Psoas muscle (tissue), 8 donors: ENCODE data around the gene ADIG. TPM values are rescaled to one million over a fixed set of nuclear protein-coding genes. Genes with fewer than 3 reads are reported as not detected.

Experiments used
- ATAC-seq, 4 donors: fragments of 200-7000 bp; cut with Tn5 transposase; one replicate each; pipeline ENCODE4 v1.9.1; 2020; ENCODE audit warnings: moderate library complexity in 3 of 4, mild to moderate bottlenecking in 2 of 4
- DNase-seq, 2 donors: peaks; one replicate each; pipeline ENCODE4 v3.0.0-alpha.2; 2020
- H3K27ac ChIP-seq: fragments of 200-600 bp; one replicate; pipeline ENCODE4 v1.8.0; 2022
- H3K27me3 ChIP-seq, 3 donors: fragments of 200-600 bp in 1 of 3; one replicate each; pipeline versions ENCODE4 v1.6.1 to v1.8.0; 2013 to 2022; ENCODE audit warnings: low read length in 2 of 3, mild to moderate bottlenecking in 2 of 3, moderate library complexity in 1 of 3; ENCODE audit not compliant: insufficient read depth in 3 of 3
- H3K36me3 ChIP-seq, 2 donors: fragments of 200-600 bp in 1 of 2; one replicate each; pipeline versions ENCODE4 v1.6.1 to v1.8.0; 2013 to 2022; ENCODE audit warnings: low read depth in 1 of 2, mild to moderate bottlenecking in 1 of 2, moderate library complexity in 1 of 2; ENCODE audit not compliant: insufficient read depth in 1 of 2
- H3K4me1 ChIP-seq: fragments of 200-600 bp; one replicate; pipeline ENCODE4 v1.8.0; 2022
- H3K4me3 ChIP-seq: fragments of 200-600 bp; one replicate; pipeline ENCODE4 v1.8.0; 2022; ENCODE audit warnings: mild to moderate bottlenecking
- H3K9me3 ChIP-seq: fragments of 200-600 bp; one replicate; pipeline ENCODE4 v1.8.0; 2022
- WGBS, 3 donors: extraction: QIAGEN DNeasy Blood & Tissue Kit; methylation state at CpG; one replicate each; pipeline versions ENCODE4 v1.1.6 to v1.1.7; 2013; 5-methylcytosine and 5-hydroxymethylcytosine counted together
- intact Hi-C, 2 donors: fragments of 100-400 bp; cut with DNase I; formaldehyde crosslinking; loops; one replicate each; pipeline versions ENCODE4 v1.11.0 to v1.14.2; 2022
- polyA plus RNA-seq, 3 donors: library from polyadenylated mRNA; stranded (reverse); fragments of 200-250 nt; gene quantifications; one replicate each; pipeline ENCODE4 v1.2.3, GENCODE V29; 2013
- total RNA-seq, 4 donors: library from RNA; stranded (reverse); fragmentation: NEBNext Ultra II Directional in 2 of 4; extraction: Animal tissue kit (Norgen Biotek cat#: 25700) in 2 of 4; gene quantifications; one replicate each; pipeline versions ENCODE4 v1.2.1 to v1.2.4, GENCODE V29; 2021 to 2023
- TF ChIP-seq, protein P1 (sequence below): fragments of 200-600 bp; IDR thresholded peaks from one replicate; pipeline ENCODE4 v1.8.0; 2022; ENCODE audit warnings: antibody characterized with exemption
- donor health status: healthy with polysubstance abuse.
- donor health status: DM: no; HTN: no; CAD: no; lungs with moderate emphysema.
- donor health status: Bipolar disorder and iron deficiency.
- donor health status: healthy.
- donor health status: DM: yes; HTN: yes; CAD: no.
- donor health status: DM: no; HTN: no; CAD: no.
- donor health status: DM: no; HTN: no; CAD: no.
- donor health status: DM: yes; HTN: yes; CAD: no.

ADIG gene
- total and polyA plus RNA-seq, 7 donors = not detected

DNA sequence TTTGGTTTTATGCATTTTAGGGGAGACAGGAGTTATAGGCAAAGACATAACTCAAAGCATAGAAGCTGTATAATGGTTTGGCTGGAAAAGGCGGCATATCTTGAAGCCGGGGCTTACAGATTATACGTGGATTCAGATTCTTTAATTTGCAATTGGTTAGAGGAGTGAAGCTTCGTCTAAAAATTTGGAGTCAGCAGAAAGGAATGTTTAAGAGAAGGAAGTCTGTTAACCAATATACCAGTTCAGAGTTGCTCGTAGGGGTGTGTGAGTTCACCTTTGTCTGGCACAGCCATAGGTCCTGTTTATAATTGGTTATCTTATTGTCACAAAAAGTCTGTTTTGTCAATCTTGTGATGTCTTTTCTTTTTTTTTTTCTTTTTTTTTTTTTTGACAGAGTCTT is 29.5 kb downstream of the ADIG start:
- WGBS, 3 donors = 50 to 62% (median 54%) methylated on average over 5 of the region's 5 CpGs
- no peak for DNase-seq
- intact Hi-C loops = no loop called here
- H3K36me3 ChIP-seq = no peaks in the 10 kb centered on the region
- H3K4me3 ChIP-seq = no peak overlapping the region
- TF ChIP-seq, protein P1, sequence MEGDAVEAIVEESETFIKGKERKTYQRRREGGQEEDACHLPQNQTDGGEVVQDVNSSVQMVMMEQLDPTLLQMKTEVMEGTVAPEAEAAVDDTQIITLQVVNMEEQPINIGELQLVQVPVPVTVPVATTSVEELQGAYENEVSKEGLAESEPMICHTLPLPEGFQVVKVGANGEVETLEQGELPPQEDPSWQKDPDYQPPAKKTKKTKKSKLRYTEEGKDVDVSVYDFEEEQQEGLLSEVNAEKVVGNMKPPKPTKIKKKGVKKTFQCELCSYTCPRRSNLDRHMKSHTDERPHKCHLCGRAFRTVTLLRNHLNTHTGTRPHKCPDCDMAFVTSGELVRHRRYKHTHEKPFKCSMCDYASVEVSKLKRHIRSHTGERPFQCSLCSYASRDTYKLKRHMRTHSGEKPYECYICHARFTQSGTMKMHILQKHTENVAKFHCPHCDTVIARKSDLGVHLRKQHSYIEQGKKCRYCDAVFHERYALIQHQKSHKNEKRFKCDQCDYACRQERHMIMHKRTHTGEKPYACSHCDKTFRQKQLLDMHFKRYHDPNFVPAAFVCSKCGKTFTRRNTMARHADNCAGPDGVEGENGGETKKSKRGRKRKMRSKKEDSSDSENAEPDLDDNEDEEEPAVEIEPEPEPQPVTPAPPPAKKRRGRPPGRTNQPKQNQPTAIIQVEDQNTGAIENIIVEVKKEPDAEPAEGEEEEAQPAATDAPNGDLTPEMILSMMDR = no peak
- peaks cover 0 to 15% (median 5%) of the 10 kb centered on the region in 3 donors for H3K27me3 ChIP-seq
- H3K27ac ChIP-seq = no peak overlapping the region
- no peaks in the 10 kb centered on the region for H3K4me1 ChIP-seq
- no peaks in the 10 kb centered on the region for H3K9me3 ChIP-seq
- ATAC-seq = no peak

DNA sequence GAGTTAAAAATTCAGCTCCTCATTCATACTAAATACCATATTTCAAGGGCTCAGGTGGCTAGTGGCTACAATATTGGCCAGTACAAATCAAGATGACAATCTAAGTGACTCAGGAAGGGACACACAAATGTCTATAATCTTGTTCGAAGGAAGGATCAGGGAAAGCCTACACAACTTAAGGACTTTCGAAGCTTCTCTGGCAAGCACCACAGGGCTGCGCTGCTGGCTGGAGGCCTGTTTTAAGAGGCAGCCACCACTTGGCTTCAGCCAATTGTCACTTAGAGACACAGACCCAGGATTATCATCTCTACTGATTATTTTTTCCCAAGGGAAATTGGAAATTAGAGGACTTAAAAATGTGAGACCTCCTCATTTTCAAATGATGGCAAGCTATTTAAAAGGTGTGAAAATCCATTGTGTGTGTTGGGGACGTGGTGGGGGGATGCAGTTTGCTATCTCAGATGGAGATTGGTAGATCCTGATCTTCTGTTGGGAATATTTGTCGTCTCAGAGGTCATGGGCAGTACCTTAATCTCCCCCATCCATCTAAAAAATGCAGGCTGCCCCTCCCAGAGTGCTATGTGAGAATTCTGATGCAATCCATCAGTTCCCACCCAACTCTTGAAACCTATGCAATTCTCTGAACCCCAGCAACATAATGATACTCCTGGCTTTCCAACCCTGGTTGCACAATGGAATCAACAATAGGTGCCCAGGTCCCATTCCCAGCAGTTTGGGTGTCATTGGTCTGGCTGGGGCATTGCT is 31.9 kb downstream of the ADIG start:
- ATAC-seq (no peak), DNase-seq (no peak)
- intact Hi-C loops = no loop called here
- Histone ChIP-seq H3K4me3 (no peak overlapping the region), H3K4me1 (no peaks in the 10 kb centered on the region), H3K27me3 (peaks cover 0 to 19% (median 13%) of the 10 kb centered on the region in 3 donors), H3K27ac (no peak overlapping the region), H3K36me3 (no peaks in the 10 kb centered on the region), H3K9me3 (no peaks in the 10 kb centered on the region)
- 57 to 64% (median 61%) methylated on average over 5 of the region's 5 CpGs for WGBS, 3 donors
- TF ChIP-seq, protein P1 = no peak

DNA sequence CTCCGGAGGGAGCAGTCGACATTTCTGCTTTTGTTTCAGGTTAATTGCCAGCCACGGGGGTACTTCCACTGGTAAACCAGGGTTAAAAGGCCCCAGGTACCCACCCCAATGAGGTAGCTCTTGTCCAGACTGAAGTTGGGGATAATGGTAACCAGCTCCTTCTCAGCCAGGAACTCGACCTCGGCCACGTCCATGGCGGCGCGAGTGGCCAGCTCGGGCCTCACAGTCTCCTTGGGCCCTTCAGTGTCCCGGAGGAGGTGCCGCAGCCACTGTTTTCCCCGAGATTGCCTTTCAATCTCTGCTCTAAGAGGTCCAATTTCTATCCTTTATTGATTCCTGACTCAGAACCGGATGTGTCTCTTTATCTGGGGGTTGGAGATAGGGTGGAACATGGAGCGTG is 34.3 kb downstream of the ADIG start:
- Histone ChIP-seq H3K27ac (no peak overlapping the region), H3K9me3 (no peaks in the 10 kb centered on the region), H3K4me3 (no peak overlapping the region), H3K36me3 (no peaks in the 10 kb centered on the region), H3K27me3 (peaks cover 0 to 40% (median 10%) of the 10 kb centered on the region in 3 donors), H3K4me1 (no peaks in the 10 kb centered on the region)
- DNase-seq = no peak
- no peak for ATAC-seq
- WGBS, 3 donors = 86 to 88% (median 87%) methylated on average over 15 of the region's 15 CpGs
- TF ChIP-seq, protein P1 = no peak
- intact Hi-C loops = no loop called here

DNA sequence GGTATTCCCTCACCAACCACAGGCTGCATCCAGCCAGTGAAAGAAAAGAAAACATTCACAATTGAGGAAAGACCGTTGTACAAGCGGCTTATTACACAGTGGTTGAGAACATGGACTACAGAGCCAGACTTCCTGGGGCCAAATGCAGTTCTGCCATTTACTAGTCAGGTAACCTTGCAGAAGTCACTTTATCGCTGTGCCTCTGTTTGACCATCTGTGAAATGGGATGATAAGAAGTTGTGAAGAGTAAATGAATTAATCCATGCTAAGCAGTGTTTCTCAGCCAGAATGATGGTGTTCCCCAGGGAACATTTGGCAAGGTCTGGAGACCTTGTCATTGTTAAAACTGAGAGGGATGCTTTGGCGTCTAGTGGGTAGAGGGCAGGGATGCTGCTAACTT is 35.5 kb downstream of the ADIG start:
- H3K27me3 ChIP-seq = peaks cover 0 to 42% (median 12%) of the 10 kb centered on the region in 3 donors
- TF ChIP-seq, protein P1 = no peak
- WGBS, 3 donors = 77 to 87% (median 85%) methylated on average over 4 of the region's 4 CpGs
- H3K36me3 ChIP-seq = no peaks in the 10 kb centered on the region
- no peak overlapping the region for H3K27ac ChIP-seq
- intact Hi-C loops = no loop called here
- no peak overlapping the region for H3K4me3 ChIP-seq
- H3K4me1 ChIP-seq = no peaks in the 10 kb centered on the region
- ATAC-seq (no peak), DNase-seq (no peak)
- no peaks in the 10 kb centered on the region for H3K9me3 ChIP-seq
